HL-60 (cell line): ENCODE results near the gene MIP.

Experiments used
- DNase-seq, 2 experiments: peaks; one replicate each; pipeline ENCODE4 v3.0.0-alpha.2; 2010 to 2020; ENCODE audit warnings: low read depth in 1 of 2, low spot score in 1 of 2
- H3K27ac ChIP-seq: fragments of 250-450 bp; sonication (Bioruptor Pico); replicated peaks from 2 replicates; pipeline ENCODE4 v1.5.1; 2020; ENCODE audit warnings: mild to moderate bottlenecking, moderate library complexity
- H3K27me3 ChIP-seq: fragments of 250-450 bp; sonication (Bioruptor Pico); 2 replicates; pipeline ENCODE4 v1.5.1; 2021; ENCODE audit warnings: mild to moderate bottlenecking, moderate library complexity; ENCODE audit not compliant: insufficient read depth, poor library complexity, severe bottlenecking
- H3K4me3 ChIP-seq: replicated peaks from 2 replicates; pipeline ENCODE4 v1.5.1; 2011; ENCODE audit warnings: mild to moderate bottlenecking, control low read depth, low read length; ENCODE audit not compliant: insufficient read depth
- GABPA ChIP-seq: IDR thresholded peaks from 2 replicates; pipeline ENCODE4 v1.6.1; 2012; ENCODE audit warnings: low read depth
- POLR2AphosphoS5 ChIP-seq: IDR thresholded peaks from 2 replicates; pipeline ENCODE4 v1.6.1; 2012; ENCODE audit warnings: low read depth
- SPI1 ChIP-seq: IDR thresholded peaks from 2 replicates; pipeline ENCODE4 v1.6.1; 2012; ENCODE audit warnings: low read depth, mild to moderate bottlenecking, borderline replicate concordance
- TF ChIP-seq, protein P1 (sequence below): IDR thresholded peaks from one replicate; pipeline ENCODE4 v1.5.1; 2011; ENCODE audit warnings: low read length, control low read depth, inconsistent platforms; ENCODE audit not compliant: insufficient read depth
- TF ChIP-seq, protein P2 (sequence below): IDR thresholded peaks from 2 replicates; pipeline ENCODE4 v1.6.1; 2012; ENCODE audit warnings: low read depth; ENCODE audit not compliant: insufficient replicate concordance

MIP gene

GRCh38 chr12:56477521-56478225 is 23.2 kb upstream of the MIP start:
- Histone ChIP-seq H3K27ac (no peak overlapping the region), H3K27me3 (no peaks in the 10 kb centered on the region), H3K4me3 (no peak overlapping the region)
- no peak for DNase-seq
- TF ChIP-seq POLR2AphosphoS5 (no peak), GABPA (no peak), SPI1 (no peak)
- TF ChIP-seq, protein P1, sequence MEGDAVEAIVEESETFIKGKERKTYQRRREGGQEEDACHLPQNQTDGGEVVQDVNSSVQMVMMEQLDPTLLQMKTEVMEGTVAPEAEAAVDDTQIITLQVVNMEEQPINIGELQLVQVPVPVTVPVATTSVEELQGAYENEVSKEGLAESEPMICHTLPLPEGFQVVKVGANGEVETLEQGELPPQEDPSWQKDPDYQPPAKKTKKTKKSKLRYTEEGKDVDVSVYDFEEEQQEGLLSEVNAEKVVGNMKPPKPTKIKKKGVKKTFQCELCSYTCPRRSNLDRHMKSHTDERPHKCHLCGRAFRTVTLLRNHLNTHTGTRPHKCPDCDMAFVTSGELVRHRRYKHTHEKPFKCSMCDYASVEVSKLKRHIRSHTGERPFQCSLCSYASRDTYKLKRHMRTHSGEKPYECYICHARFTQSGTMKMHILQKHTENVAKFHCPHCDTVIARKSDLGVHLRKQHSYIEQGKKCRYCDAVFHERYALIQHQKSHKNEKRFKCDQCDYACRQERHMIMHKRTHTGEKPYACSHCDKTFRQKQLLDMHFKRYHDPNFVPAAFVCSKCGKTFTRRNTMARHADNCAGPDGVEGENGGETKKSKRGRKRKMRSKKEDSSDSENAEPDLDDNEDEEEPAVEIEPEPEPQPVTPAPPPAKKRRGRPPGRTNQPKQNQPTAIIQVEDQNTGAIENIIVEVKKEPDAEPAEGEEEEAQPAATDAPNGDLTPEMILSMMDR: no peak
- TF ChIP-seq, protein P2, sequence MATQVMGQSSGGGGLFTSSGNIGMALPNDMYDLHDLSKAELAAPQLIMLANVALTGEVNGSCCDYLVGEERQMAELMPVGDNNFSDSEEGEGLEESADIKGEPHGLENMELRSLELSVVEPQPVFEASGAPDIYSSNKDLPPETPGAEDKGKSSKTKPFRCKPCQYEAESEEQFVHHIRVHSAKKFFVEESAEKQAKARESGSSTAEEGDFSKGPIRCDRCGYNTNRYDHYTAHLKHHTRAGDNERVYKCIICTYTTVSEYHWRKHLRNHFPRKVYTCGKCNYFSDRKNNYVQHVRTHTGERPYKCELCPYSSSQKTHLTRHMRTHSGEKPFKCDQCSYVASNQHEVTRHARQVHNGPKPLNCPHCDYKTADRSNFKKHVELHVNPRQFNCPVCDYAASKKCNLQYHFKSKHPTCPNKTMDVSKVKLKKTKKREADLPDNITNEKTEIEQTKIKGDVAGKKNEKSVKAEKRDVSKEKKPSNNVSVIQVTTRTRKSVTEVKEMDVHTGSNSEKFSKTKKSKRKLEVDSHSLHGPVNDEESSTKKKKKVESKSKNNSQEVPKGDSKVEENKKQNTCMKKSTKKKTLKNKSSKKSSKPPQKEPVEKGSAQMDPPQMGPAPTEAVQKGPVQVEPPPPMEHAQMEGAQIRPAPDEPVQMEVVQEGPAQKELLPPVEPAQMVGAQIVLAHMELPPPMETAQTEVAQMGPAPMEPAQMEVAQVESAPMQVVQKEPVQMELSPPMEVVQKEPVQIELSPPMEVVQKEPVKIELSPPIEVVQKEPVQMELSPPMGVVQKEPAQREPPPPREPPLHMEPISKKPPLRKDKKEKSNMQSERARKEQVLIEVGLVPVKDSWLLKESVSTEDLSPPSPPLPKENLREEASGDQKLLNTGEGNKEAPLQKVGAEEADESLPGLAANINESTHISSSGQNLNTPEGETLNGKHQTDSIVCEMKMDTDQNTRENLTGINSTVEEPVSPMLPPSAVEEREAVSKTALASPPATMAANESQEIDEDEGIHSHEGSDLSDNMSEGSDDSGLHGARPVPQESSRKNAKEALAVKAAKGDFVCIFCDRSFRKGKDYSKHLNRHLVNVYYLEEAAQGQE: no peak

DNA sequence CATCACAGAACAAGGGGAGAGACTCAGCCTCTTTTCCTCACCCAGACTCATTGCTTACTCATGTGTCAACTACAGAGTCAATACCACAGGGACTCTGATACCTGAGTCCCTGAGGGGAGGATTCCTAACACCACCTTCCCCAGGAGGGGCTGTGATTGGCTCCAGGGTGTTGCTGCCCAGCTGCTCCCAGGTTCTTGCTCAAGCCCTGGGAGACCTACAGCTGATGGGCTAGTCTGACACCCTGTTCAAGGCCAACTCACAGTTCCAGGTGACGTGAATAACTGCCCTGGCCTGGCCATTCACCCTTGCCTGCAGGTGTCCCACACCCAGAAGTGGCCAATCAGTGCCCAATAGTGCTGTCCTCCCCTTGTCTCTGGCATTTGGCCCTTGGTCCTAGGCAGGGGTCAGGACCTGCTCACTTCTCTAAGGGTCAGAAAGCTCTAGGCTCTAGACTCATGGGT is 22.5 kb upstream of the MIP start:
- Histone ChIP-seq H3K27me3 (no peaks in the 10 kb centered on the region), H3K4me3 (no peak overlapping the region), H3K27ac (no peak overlapping the region)
- no peak for TF ChIP-seq GABPA
- TF ChIP-seq, protein P2: no peak
- TF ChIP-seq SPI1: no peak
- no peak for TF ChIP-seq POLR2AphosphoS5
- no peak for DNase-seq

DNA sequence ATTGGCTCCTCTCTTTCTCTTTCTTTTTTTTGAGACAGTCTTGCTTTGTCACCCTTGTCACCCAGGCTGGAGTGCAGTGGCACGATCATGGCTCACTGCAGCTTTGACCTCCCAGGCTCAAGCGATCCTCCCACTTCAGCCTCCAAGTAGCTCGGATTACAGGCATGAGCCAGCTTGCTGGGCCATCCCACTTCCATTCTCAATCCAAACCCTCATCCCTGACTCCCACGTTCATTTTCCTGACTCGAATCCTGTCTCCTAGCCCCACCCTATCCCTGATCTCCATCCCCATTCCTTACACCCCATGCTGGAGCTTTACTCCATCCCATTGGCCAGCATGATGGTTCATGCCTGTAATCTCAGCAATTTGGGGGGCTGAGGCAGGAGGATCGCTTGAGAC is 21.7 kb upstream of the MIP start:
- Histone ChIP-seq H3K27me3 (no peaks in the 10 kb centered on the region), H3K4me3 (no peak overlapping the region), H3K27ac (no peak overlapping the region)
- DNase-seq: no peak
- TF ChIP-seq POLR2AphosphoS5 (no peak), SPI1 (no peak), GABPA (no peak)
- TF ChIP-seq, protein P2: no peak
- TF ChIP-seq, protein P1: no peak
